Panc1 (cell line): ENCODE measurements around the gene PPA1. TPM values are rescaled to one million over a fixed set of nuclear protein-coding genes. Genes with fewer than 3 reads are reported as not detected.
"Not testable (repeated sequence)": the region's sequence is repeated elsewhere in the genome, so short reads cannot be mapped to it uniquely, and the experiment has no call there.

Experiments used
- ATAC-seq: fragments of 200-7000 bp; cut with Tn5 transposase; 2 replicates; pipeline ENCODE4 v1.9.1; 2020; ENCODE audit warnings: mild to moderate bottlenecking, moderate library complexity
- BruUV-seq: library from RNA; stranded (reverse); fragments of 400-500 nt; replicated peaks from 2 replicates; lab custom pipeline; 2021; lab: Mats Ljungman, UMichigan
- CTCF ChIA-PET: fragments of 300-600 bp; sonication (Branson Sonifier 250); formaldehyde crosslinking; loops from one replicate; lab custom pipeline; 2022; ENCODE audit warnings: antibody characterized with exemption; lab: Charles Lee
- POLR2A ChIA-PET: fragments of 300-600 bp; sonication (Branson Sonifier 250); formaldehyde crosslinking; loops from one replicate; lab custom pipeline; 2022; ENCODE audit warnings: antibody characterized with exemption; lab: Charles Lee
- DNase-seq: peaks from one replicate; pipeline ENCODE4 v3.0.0-alpha.2; 2010; ENCODE audit warnings: low read depth, low spot score
- H3K27ac ChIP-seq: 2 replicates; pipeline ENCODE4 v1.5.1; 2011; ENCODE audit warnings: mild to moderate bottlenecking, low read length, inconsistent platforms
- H3K27me3 ChIP-seq: fragments of 200-500 bp; sonication (Bioruptor generic); 2 replicates; pipeline ENCODE4 v1.6.0; 2014; ENCODE audit warnings: low read length, inconsistent platforms; ENCODE audit not compliant: control insufficient read depth, insufficient read depth
- H3K36me3 ChIP-seq: fragments of 200-500 bp; sonication (Bioruptor generic); 2 replicates; pipeline ENCODE4 v1.5.1; 2014; ENCODE audit warnings: inconsistent platforms, mild to moderate bottlenecking, low read length, moderate library complexity; ENCODE audit not compliant: control insufficient read depth, insufficient read depth
- H3K4me1 ChIP-seq: 2 replicates; pipeline ENCODE4 v1.5.1; 2011; ENCODE audit warnings: inconsistent platforms, mild to moderate bottlenecking, low read length, moderate library complexity; ENCODE audit not compliant: control insufficient read depth, insufficient read depth
- H3K4me3 ChIP-seq, 2 experiments: 2 replicates each; pipeline ENCODE4 v1.5.1; 2011 to 2012; ENCODE audit warnings: low read depth in 2 of 2, low read length in 2 of 2, mild to moderate bottlenecking in 2 of 2, inconsistent platforms in 1 of 2, moderate library complexity in 1 of 2
- H3K9me3 ChIP-seq: fragments of 200-500 bp; sonication (Bioruptor generic); 2 replicates; pipeline ENCODE4 v1.5.1; 2014; ENCODE audit warnings: low read depth, mild to moderate bottlenecking, inconsistent platforms, low read length, moderate library complexity; ENCODE audit not compliant: control insufficient read depth, insufficient read depth
- CTCF ChIP-seq: fragments of 450-650 bp; IDR thresholded peaks from 2 replicates; pipeline ENCODE4 v1.5.1; 2017; ENCODE audit warnings: mild to moderate bottlenecking
- POLR2AphosphoS5 ChIP-seq: IDR thresholded peaks from 2 replicates; pipeline ENCODE4 v1.6.1; 2012; ENCODE audit warnings: mild to moderate bottlenecking, low read depth, low read length, moderate library complexity
- REST ChIP-seq, 2 experiments: IDR thresholded peaks; 2 replicates each; pipeline ENCODE4 v1.6.1; 2011 to 2012; ENCODE audit warnings: low read depth in 2 of 2, control low read depth in 1 of 2, low read length in 1 of 2, mild to moderate bottlenecking in 1 of 2, moderate library complexity in 1 of 2; ENCODE audit not compliant: insufficient read depth in 1 of 2
- SIN3A ChIP-seq: IDR thresholded peaks from 2 replicates; pipeline ENCODE4 v1.6.1; 2012; ENCODE audit warnings: low read depth, mild to moderate bottlenecking, low read length, moderate library complexity, borderline replicate concordance; ENCODE audit not compliant: insufficient read depth
- TCF7L2 ChIP-seq: IDR thresholded peaks from 2 replicates; pipeline ENCODE4 v1.6.1; 2011; ENCODE audit warnings: mild to moderate bottlenecking, low read depth, low read length, inconsistent platforms
- in situ Hi-C: cut with HindIII; loops from 2 replicates; pipeline ENCODE4 v1.10.0; 2016; ENCODE audit warnings: low sequenced_read_pairs, low pct_unique_long_range_greater_than_20kb
- intact Hi-C: fragments of 100-400 bp; cut with micrococcal nuclease; formaldehyde crosslinking; loops from one replicate; pipeline ENCODE4 v1.10.0; 2022; ENCODE audit not compliant: unreplicated experiment
- total RNA-seq: library from RNA; stranded (reverse); gene quantifications from one replicate; pipeline ENCODE4 v1.2.1, GENCODE V29; 2021; ENCODE audit not compliant: unreplicated experiment

Gene PPA1
- total RNA-seq, 1 experiment from 2014 or later, result 174 TPM

- in situ Hi-C loops, result no loop called here
- peaks cover 12% of the 10 kb centered on the region; the same call in 1 of the 2 replicates for H3K36me3 ChIP-seq
- no peak for DNase-seq
- 0 out of 2 replicates have a peak, but pooled peaks have one; percentile 33 for ATAC-seq
- no peak overlapping the region for H3K4me3 ChIP-seq
- no peaks in the 10 kb centered on the region for H3K9me3 ChIP-seq
- H3K27ac ChIP-seq, result no peak overlapping the region
- ChIA-PET CTCF (interaction anchor here (0.6 to 4.0 kb wide), 2 partner anchors 142 to 149 kb away, joined by 8 to 99 read pairs; no protein-coding TSS in a partner anchor), POLR2A (interaction anchor here (0.7 kb wide), 1 partner anchor 149 kb away, joined by 3 read pairs; no protein-coding TSS in a partner anchor)
- BruUV-seq, result no TSS peak
- TF ChIP-seq CTCF (no peak), REST (IDR thresholded peaks at IDR 0.05; ENCODE audit: insufficient read depth in 1 of 2, low read depth in 2 of 2, low read length in 1 of 2) (no peak), SIN3A (no peak), POLR2AphosphoS5 (no peak), TCF7L2 (no peak)
- peaks cover 9% of the 10 kb centered on the region for H3K4me1 ChIP-seq
- no peaks in the 10 kb centered on the region for H3K27me3 ChIP-seq
- intact Hi-C loops, result loop anchor here (2.0 kb wide), 1 partner anchor 141 kb away; no protein-coding TSS in a partner anchor
Observed at GRCh38 chr10:70223728-70224127, 9.5 kb downstream of the PPA1 start.

GRCh38 chr10:70222811-70223447 lies 10.3 kb downstream of the PPA1 start:
- H3K27ac ChIP-seq, DNase-seq, H3K27me3 ChIP-seq, BruUV-seq, in situ Hi-C loops, H3K4me1 ChIP-seq, H3K4me3 ChIP-seq, H3K9me3 ChIP-seq: not testable (repeated sequence)
- ChIA-PET POLR2A (interaction anchor here (0.7 kb wide), 1 partner anchor 150 kb away, joined by 3 read pairs; no protein-coding TSS in a partner anchor), CTCF (interaction anchor here (0.6 to 4.0 kb wide), 6 partner anchors 10 to 273 kb away, joined by 4 to 99 read pairs (median 14); partner anchors contain the start of gene PPA1)
- intact Hi-C loops, result loop anchor here (2.0 kb wide), 1 partner anchor 142 kb away; no protein-coding TSS in a partner anchor
- peaks cover 15% of the 10 kb centered on the region; the same call in 1 of the 2 replicates for H3K36me3 ChIP-seq
- peak; percentile 40; the same call in 1 of the 2 replicates for ATAC-seq
